Effector CD8-positive, alpha-beta T cell (primary cell): ENCODE measurements around the gene ZNF648.
"Not testable (repeated sequence)": the region's sequence is repeated elsewhere in the genome, so short reads cannot be mapped to it uniquely, and the experiment has no call there.

Experiments
- DNase-seq: peaks from one replicate; lab custom pipeline; 2025; lab: John Stamatoyannopoulos, UW

The ZNF648 gene

GRCh38 chr1:182029379-182030331, 31.9 kb downstream of the ZNF648 start:
- peak; percentile 96 for DNase-seq

- no peak for DNase-seq
These were observed 32.5 kb downstream of the ZNF648 start for GRCh38 chr1:182029002-182029378.

GRCh38 chr1:182015360-182015759, 46.2 kb downstream of the ZNF648 start:
- no peak for DNase-seq

GRCh38 chr1:182010800-182011370, 50.6 kb downstream of the ZNF648 start:
- not testable (repeated sequence) for DNase-seq

- not testable (repeated sequence) for DNase-seq
These were observed 56.1 kb downstream of the ZNF648 start for GRCh38 chr1:182005398-182005797.

- DNase-seq = no peak
These were observed 56.9 kb downstream of the ZNF648 start for GRCh38 chr1:182004601-182005000.
